Measurements from ENCODE around the gene DEK.

DEK gene

GRCh38 chr6:18264923-18265377 lies 620 bp upstream of the DEK start:
- peak overlapping the region; percentile 95 for H3K27ac ChIP-seq
- no peak for TF ChIP-seq ZFX (IDR thresholded peaks at IDR 0.05; ENCODE audit: borderline replicate concordance)
- peak; percentile 34 for TF ChIP-seq CTCF (IDR thresholded peaks at IDR 0.05)

- peak overlapping the region; percentile 95 for H3K27ac ChIP-seq
- TF ChIP-seq ZFX (IDR thresholded peaks at IDR 0.05; ENCODE audit: borderline replicate concordance) = no peak
- no peak for TF ChIP-seq CTCF (IDR thresholded peaks at IDR 0.05)
Measured at GRCh38 chr6:18263418-18264218, 712 bp downstream of the DEK start.

GRCh38 chr6:18262702-18263417 lies 1.5 kb downstream of the DEK start:
- peak overlapping the region; percentile 95 for H3K27ac ChIP-seq
- TF ChIP-seq CTCF (IDR thresholded peaks at IDR 0.05) (no peak), ZFX (IDR thresholded peaks at IDR 0.05; ENCODE audit: borderline replicate concordance) (no peak)

GRCh38 chr6:18261877-18262276 lies 2.5 kb downstream of the DEK start:
- no peak for TF ChIP-seq CTCF (IDR thresholded peaks at IDR 0.05)
- no peak for TF ChIP-seq ZFX (IDR thresholded peaks at IDR 0.05; ENCODE audit: borderline replicate concordance)
- H3K27ac ChIP-seq = peak overlapping the region; percentile 95; the same call in 1 of the 2 replicates

- TF ChIP-seq CTCF (IDR thresholded peaks at IDR 0.05) (no peak), ZFX (IDR thresholded peaks at IDR 0.05; ENCODE audit: borderline replicate concordance) (no peak)
- H3K27ac ChIP-seq = no peak overlapping the region
Measured at GRCh38 chr6:18260448-18261106, 3.8 kb downstream of the DEK start.

GRCh38 chr6:18259675-18260447 lies 4.5 kb downstream of the DEK start:
- H3K27ac ChIP-seq = no peak overlapping the region

More at GRCh38 chr6:18259675-18260447, 4.5 kb downstream of the DEK start:
- TF ChIP-seq ZFX (IDR thresholded peaks at IDR 0.05; ENCODE audit: borderline replicate concordance) (no peak), CTCF (IDR thresholded peaks at IDR 0.05) (no peak)
